Activated CD8-positive, alpha-beta T cell treated with anti-CD3 and anti-CD28 coated beads for 36 hours (primary cell): ENCODE measurements around the gene HMGN4. TPM values are rescaled to one million over a fixed set of nuclear protein-coding genes. Genes with fewer than 3 reads are reported as not detected.

Experiments
- ATAC-seq: fragments of 200-7000 bp; cut with Tn5 transposase; one replicate; pipeline ENCODE4 v1.10.0; 2021; ENCODE audit warnings: mild to moderate bottlenecking, moderate library complexity
- CTCF ChIA-PET: fragments of 350-600 bp; sonication (Branson Sonifier 250); formaldehyde crosslinking; loops from one replicate; lab custom pipeline; 2021; ENCODE audit warnings: antibody characterized with exemption; lab: Charles Lee
- POLR2A ChIA-PET: fragments of 350-600 bp; sonication (Branson Sonifier 250); formaldehyde crosslinking; loops from one replicate; lab custom pipeline; 2021; ENCODE audit warnings: antibody characterized with exemption; lab: Charles Lee
- DNase-seq: peaks from one replicate; pipeline ENCODE4 v3.0.0-alpha.2; 2020
- H3K27ac Mint-ChIP-seq: one replicate; pipeline ENCODE4 v1.8.0; 2021; ENCODE audit warnings: mild to moderate bottlenecking, mixed read lengths
- H3K27me3 Mint-ChIP-seq: one replicate; pipeline ENCODE4 v1.8.0; 2021; ENCODE audit warnings: mixed read lengths
- H3K36me3 Mint-ChIP-seq: one replicate; pipeline ENCODE4 v1.8.0; 2021; ENCODE audit warnings: low read depth, mixed read lengths
- H3K4me1 Mint-ChIP-seq: one replicate; pipeline ENCODE4 v1.8.0; 2021; ENCODE audit warnings: low read depth, mixed read lengths
- H3K4me3 Mint-ChIP-seq: one replicate; pipeline ENCODE4 v1.8.0; 2021; ENCODE audit warnings: mild to moderate bottlenecking, moderate library complexity, mixed read lengths
- H3K9me3 Mint-ChIP-seq: one replicate; pipeline ENCODE4 v1.8.0; 2021; ENCODE audit warnings: mixed read lengths
- CTCF ChIP-seq: fragments of 200-600 bp; IDR thresholded peaks from one replicate; pipeline ENCODE4 v1.8.0; 2022; ENCODE audit warnings: antibody characterized with exemption, mild to moderate bottlenecking
- intact Hi-C: fragments of 100-400 bp; cut with micrococcal nuclease; formaldehyde crosslinking; loops from one replicate; pipeline ENCODE4 v1.10.0; 2022
- total RNA-seq, 2 experiments: library from RNA; stranded (reverse); gene quantifications; one replicate each; pipeline ENCODE4 v1.2.3, GENCODE V29; 2021

The HMGN4 gene
- total RNA-seq, 2 experiments from 2014 or later = 80.2 to 83.3 TPM

- POLR2A ChIA-PET = interaction anchor here (1.4 kb wide), 1 partner anchor 20 kb away, joined by 5 read pairs; no protein-coding TSS in a partner anchor
- intact Hi-C loops = no loop called here
- Mint-ChIP-seq H3K27ac (no peak overlapping the region), H3K9me3 (peaks cover 14% of the 10 kb centered on the region), H3K4me3 (no peak overlapping the region), H3K36me3 (peaks cover 4% of the 10 kb centered on the region), H3K27me3 (peaks cover 1% of the 10 kb centered on the region), H3K4me1 (peaks cover 26% of the 10 kb centered on the region)
- ATAC-seq = no peak
- CTCF ChIA-PET = interaction anchor here (15.0 kb wide), 1 partner anchor 19 kb away, joined by 180 read pairs; the partner anchor contains the start of gene ABT1
- no peak for TF ChIP-seq CTCF
- DNase-seq = no peak
Observed at GRCh38 chr6:26575494-26575939, 37.4 kb downstream of the HMGN4 start.

- ChIA-PET CTCF (interaction anchor here (0.8 to 15.0 kb wide), 5 partner anchors 18 to 245 kb away, joined by 3 to 180 read pairs (median 3); partner anchors contain the start of gene ABT1), POLR2A (interaction anchor here (0.6 to 1.4 kb wide), 4 partner anchors 9 to 24 kb away, joined by 3 to 5 read pairs (median 4); no protein-coding TSS in a partner anchor)
- no peak for TF ChIP-seq CTCF
- intact Hi-C loops = no loop called here
- peaks cover 1% of the 10 kb centered on the region for H3K27me3 Mint-ChIP-seq
- H3K4me3 Mint-ChIP-seq = peak overlapping the region; percentile 74
- peaks cover 33% of the 10 kb centered on the region for H3K4me1 Mint-ChIP-seq
- H3K36me3 Mint-ChIP-seq = peaks cover 4% of the 10 kb centered on the region
- no peak for DNase-seq
- peaks cover 14% of the 10 kb centered on the region for H3K9me3 Mint-ChIP-seq
- no peak for ATAC-seq
- H3K27ac Mint-ChIP-seq = no peak overlapping the region
Observed at GRCh38 chr6:26576407-26576843, 38.3 kb downstream of the HMGN4 start.

- POLR2A ChIA-PET = interaction anchor here (0.8 to 1.4 kb wide), 5 partner anchors 9 to 23 kb away, joined by 3 to 7 read pairs (median 4); no protein-coding TSS in a partner anchor
- Mint-ChIP-seq H3K36me3 (peaks cover 4% of the 10 kb centered on the region), H3K4me1 (peaks cover 30% of the 10 kb centered on the region), H3K27ac (peak overlapping the region; percentile 72), H3K4me3 (peak overlapping the region; percentile 74), H3K27me3 (peaks cover 2% of the 10 kb centered on the region), H3K9me3 (peaks cover 14% of the 10 kb centered on the region)
- TF ChIP-seq CTCF = no peak
- intact Hi-C loops = no loop called here
- CTCF ChIA-PET = interaction anchor here (0.8 to 15.0 kb wide), 5 partner anchors 18 to 246 kb away, joined by 3 to 180 read pairs (median 3); partner anchors contain the start of gene ABT1
- ATAC-seq = peak; percentile 80
- peak; percentile 89 for DNase-seq
Observed at GRCh38 chr6:26576929-26577719, 39.0 kb downstream of the HMGN4 start.

DNA sequence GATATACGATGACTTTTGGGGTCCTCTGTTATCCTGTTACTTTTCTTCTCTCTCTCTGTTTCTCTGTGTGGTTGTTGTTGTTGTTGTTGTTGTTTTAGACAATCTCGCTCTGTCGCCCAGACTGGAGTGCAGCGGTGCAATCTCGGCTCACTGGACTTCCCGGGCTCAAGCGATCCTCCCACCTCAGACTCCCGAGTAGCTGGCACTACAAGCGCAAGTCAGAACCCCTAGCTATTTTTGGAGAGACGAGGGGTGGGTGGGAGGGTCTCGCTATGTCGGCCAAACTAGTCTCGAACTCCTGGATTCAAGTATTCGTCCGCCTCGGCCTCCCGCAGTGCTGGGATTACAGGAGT lies 39.5 kb downstream of the HMGN4 start:
- Mint-ChIP-seq H3K27ac (peak overlapping the region; percentile 72), H3K27me3 (peaks cover 3% of the 10 kb centered on the region), H3K4me1 (peaks cover 27% of the 10 kb centered on the region), H3K9me3 (peaks cover 14% of the 10 kb centered on the region), H3K4me3 (peak overlapping the region; percentile 74), H3K36me3 (peaks cover 4% of the 10 kb centered on the region)
- ChIA-PET POLR2A (interaction anchor here (1.2 to 1.4 kb wide), 2 partner anchors 8 to 17 kb away, joined by 4 to 7 read pairs; no protein-coding TSS in a partner anchor), CTCF (interaction anchor here (1.0 to 15.0 kb wide), 2 partner anchors 17 to 24 kb away, joined by 3 to 180 read pairs; partner anchors contain the start of gene ABT1)
- intact Hi-C loops = no loop called here
- DNase-seq (no peak), ATAC-seq (no peak)
- TF ChIP-seq CTCF = no peak
